Ishikawa (cell line): Measurements from ENCODE around the gene ZNF768.

Experiments used
- CEBPB ChIP-seq: IDR thresholded peaks from 2 replicates; pipeline ENCODE4 v1.6.1; 2012
- CREB1 ChIP-seq: IDR thresholded peaks from 2 replicates; pipeline ENCODE4 v1.6.1; 2012; ENCODE audit warnings: low read depth
- FOXM1 ChIP-seq: IDR thresholded peaks from 2 replicates; pipeline ENCODE4 v1.6.1; 2012; ENCODE audit warnings: low read depth, borderline replicate concordance
- RAD21 ChIP-seq: IDR thresholded peaks from 2 replicates; pipeline ENCODE4 v1.6.1; 2012; ENCODE audit warnings: low read depth
- TAF1 ChIP-seq: IDR thresholded peaks from 2 replicates; pipeline ENCODE4 v1.6.1; 2012; ENCODE audit warnings: low read depth, mild to moderate bottlenecking
- TCF12 ChIP-seq: IDR thresholded peaks from 2 replicates; pipeline ENCODE4 v1.6.1; 2012; ENCODE audit warnings: low read depth
- TEAD4 ChIP-seq: IDR thresholded peaks from 2 replicates; pipeline ENCODE4 v1.6.1; 2012
- USF1 ChIP-seq: IDR thresholded peaks from 2 replicates; pipeline ENCODE4 v1.6.1; 2012
- TF ChIP-seq, protein P1 (sequence below): IDR thresholded peaks from 2 replicates; pipeline ENCODE4 v1.6.1; 2012; ENCODE audit warnings: low read depth, mild to moderate bottlenecking
- TF ChIP-seq, protein P2 (sequence below): IDR thresholded peaks from 2 replicates; pipeline ENCODE4 v1.6.1; 2012

DNA sequence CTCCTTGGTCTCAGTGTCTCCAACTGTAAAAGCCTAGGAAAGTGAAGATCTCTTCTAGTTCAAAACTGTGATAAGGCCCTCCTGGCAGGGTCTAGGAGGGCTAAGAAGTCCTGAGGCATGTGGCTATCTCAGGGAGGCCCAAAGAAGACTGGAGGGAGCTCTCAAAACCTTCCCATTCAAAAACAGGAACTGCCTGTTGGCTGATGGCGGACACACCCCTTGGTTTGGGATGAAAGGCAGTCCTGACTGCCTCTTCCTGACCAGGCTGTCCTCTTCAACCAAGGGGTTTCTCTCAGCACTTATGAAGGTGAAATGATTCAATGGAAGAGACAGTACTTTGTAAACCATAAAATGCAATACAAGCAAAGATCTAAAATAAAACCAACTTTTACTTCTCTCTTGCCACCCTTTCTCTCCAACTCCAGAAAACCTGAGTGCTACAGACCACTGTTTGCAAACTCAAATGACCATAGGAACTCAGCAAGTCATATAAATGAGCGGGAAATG lies 27.1 kb upstream of the ZNF768 start:
- no peak for TF ChIP-seq TAF1
- no peak for TF ChIP-seq CEBPB
- TF ChIP-seq FOXM1 = no peak
- no peak for TF ChIP-seq RAD21
- TF ChIP-seq, protein P1, sequence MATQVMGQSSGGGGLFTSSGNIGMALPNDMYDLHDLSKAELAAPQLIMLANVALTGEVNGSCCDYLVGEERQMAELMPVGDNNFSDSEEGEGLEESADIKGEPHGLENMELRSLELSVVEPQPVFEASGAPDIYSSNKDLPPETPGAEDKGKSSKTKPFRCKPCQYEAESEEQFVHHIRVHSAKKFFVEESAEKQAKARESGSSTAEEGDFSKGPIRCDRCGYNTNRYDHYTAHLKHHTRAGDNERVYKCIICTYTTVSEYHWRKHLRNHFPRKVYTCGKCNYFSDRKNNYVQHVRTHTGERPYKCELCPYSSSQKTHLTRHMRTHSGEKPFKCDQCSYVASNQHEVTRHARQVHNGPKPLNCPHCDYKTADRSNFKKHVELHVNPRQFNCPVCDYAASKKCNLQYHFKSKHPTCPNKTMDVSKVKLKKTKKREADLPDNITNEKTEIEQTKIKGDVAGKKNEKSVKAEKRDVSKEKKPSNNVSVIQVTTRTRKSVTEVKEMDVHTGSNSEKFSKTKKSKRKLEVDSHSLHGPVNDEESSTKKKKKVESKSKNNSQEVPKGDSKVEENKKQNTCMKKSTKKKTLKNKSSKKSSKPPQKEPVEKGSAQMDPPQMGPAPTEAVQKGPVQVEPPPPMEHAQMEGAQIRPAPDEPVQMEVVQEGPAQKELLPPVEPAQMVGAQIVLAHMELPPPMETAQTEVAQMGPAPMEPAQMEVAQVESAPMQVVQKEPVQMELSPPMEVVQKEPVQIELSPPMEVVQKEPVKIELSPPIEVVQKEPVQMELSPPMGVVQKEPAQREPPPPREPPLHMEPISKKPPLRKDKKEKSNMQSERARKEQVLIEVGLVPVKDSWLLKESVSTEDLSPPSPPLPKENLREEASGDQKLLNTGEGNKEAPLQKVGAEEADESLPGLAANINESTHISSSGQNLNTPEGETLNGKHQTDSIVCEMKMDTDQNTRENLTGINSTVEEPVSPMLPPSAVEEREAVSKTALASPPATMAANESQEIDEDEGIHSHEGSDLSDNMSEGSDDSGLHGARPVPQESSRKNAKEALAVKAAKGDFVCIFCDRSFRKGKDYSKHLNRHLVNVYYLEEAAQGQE = no peak
- no peak for TF ChIP-seq CREB1
- no peak for TF ChIP-seq TEAD4
- TF ChIP-seq TCF12 = no peak
- TF ChIP-seq, protein P2, sequence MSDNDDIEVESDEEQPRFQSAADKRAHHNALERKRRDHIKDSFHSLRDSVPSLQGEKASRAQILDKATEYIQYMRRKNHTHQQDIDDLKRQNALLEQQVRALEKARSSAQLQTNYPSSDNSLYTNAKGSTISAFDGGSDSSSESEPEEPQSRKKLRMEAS = no peak
- no peak for TF ChIP-seq USF1
